ENCODE measurements around the gene PAN3.

Gene PAN3

DNA sequence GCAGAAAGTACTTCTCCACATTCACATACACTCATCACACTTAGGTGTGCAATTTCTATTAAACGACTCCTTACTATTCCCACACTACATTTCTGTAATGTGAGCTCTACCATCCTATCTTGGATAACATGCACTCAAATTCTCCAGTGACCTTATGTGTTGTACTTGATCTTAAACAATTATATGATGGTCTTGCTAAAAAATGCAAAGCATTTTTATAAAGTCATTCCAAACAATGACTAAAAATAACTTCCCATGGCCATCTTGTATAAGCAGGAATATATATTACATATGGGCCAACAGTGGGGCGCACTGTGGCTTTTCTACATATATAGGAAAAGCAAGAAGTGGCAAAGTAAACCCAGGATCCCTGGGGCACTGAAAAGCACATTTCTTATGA lies 201.1 kb downstream of the PAN3 start:
- H3K4me3 ChIP-seq (replicated peaks in 1 of 2; ENCODE audit: low read depth in 2 of 2, low read length in 2 of 2): no peak overlapping the region
- TF ChIP-seq, protein P1, sequence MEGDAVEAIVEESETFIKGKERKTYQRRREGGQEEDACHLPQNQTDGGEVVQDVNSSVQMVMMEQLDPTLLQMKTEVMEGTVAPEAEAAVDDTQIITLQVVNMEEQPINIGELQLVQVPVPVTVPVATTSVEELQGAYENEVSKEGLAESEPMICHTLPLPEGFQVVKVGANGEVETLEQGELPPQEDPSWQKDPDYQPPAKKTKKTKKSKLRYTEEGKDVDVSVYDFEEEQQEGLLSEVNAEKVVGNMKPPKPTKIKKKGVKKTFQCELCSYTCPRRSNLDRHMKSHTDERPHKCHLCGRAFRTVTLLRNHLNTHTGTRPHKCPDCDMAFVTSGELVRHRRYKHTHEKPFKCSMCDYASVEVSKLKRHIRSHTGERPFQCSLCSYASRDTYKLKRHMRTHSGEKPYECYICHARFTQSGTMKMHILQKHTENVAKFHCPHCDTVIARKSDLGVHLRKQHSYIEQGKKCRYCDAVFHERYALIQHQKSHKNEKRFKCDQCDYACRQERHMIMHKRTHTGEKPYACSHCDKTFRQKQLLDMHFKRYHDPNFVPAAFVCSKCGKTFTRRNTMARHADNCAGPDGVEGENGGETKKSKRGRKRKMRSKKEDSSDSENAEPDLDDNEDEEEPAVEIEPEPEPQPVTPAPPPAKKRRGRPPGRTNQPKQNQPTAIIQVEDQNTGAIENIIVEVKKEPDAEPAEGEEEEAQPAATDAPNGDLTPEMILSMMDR (IDR thresholded peaks at IDR 0.05; ENCODE audit: low read depth, low read length): no peak
- peak in 1 of 2 donors; percentile 62 for DNase-seq (ENCODE audit: low read depth in 2 of 2)

DNA sequence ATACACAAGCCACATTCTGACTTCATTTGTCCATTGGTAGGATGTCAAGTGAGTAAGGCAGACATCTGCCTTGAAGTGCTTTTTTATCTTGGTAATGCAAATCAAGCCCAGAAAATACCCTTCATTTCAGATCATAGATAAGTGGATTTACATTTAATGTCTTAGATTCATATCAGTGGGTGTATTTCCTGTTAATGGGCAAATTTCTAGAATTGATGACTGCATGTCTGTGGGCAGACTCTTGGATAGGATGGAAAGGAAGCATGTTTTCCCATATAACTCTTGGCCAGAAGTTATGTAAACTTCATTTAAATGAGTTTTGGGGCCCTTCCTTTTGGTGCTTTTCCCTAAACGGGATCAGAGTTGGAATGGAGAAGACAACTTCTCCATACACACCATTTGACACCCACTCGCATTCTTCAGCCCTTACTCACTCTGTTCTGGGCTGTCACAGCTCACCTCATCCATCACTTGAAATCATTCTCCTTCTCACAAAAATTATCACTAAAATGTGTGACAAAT lies 202.0 kb downstream of the PAN3 start:
- no peak overlapping the region for H3K4me3 ChIP-seq (replicated peaks in 1 of 2; ENCODE audit: low read depth in 2 of 2, low read length in 2 of 2)
- TF ChIP-seq, protein P1 (IDR thresholded peaks at IDR 0.05; ENCODE audit: low read depth, low read length): no peak
- DNase-seq (ENCODE audit: low read depth in 2 of 2): no peak

DNA sequence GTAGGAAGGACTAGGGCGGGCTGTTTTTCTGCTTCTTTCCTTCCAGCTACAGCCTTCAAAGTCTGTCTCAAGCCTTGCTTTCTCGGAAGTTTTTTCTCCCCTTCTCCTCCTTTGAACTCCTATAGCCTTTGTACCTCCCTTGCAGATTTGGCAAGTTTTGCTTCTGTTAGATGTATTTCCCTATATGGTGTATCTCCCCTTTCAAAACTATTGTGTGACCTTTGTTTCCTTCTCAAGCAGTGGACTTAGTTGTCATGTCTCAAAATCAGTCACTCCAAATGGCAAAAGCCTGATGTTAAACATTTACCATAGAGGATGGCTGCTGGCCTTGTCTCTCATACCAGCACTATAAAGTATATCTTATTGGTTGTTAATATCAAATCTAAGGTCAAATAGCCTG lies 203.9 kb downstream of the PAN3 start:
- TF ChIP-seq, protein P1 (IDR thresholded peaks at IDR 0.05; ENCODE audit: low read depth, low read length): no peak
- DNase-seq (ENCODE audit: low read depth in 2 of 2): no peak
- no peak overlapping the region for H3K4me3 ChIP-seq (replicated peaks in 1 of 2; ENCODE audit: low read depth in 2 of 2, low read length in 2 of 2)

DNA sequence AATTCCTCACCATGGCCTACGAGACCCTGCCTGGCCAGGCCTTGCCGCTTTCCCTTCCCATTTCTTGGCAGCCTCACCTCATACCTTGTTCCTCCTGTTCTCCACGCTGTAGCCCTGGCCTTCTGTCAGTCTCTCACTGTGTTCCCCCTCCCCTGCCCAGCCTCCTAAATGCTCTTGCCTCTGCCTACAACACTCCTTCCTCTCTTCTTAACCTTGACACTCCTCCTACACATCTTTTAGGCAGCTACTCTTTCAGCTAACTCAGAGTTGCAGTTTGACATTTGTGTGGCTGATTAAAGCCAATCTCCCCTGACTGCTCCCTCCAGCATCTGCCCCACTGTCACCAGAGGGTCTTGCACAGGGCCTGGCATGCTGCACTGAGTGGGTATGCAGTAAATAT lies 205.8 kb downstream of the PAN3 start:
- no peak for DNase-seq (ENCODE audit: low read depth in 2 of 2)
- H3K4me3 ChIP-seq (replicated peaks in 1 of 2; ENCODE audit: low read depth in 2 of 2, low read length in 2 of 2): no peak overlapping the region

More for the DNA sequence above, 205.8 kb downstream of the PAN3 start:
- TF ChIP-seq, protein P1 (IDR thresholded peaks at IDR 0.05; ENCODE audit: low read depth, low read length): no peak

Data from cardiac fibroblast (primary cell).